Stimulated activated naive B cell treated with anti-CD40 and anti-IgM and Interleukin-4, amounts not matched to agents 10 μg/mL and 1 μg/mL and 100 μg/mL, for 72 hours (primary cell): ENCODE results near the gene PABPC1L.
A peak's percentile ranks its signal among the peaks of the same experiment; 100 is the strongest.

ENCODE experiments used
- ATAC-seq, 2 donors: fragments of 150-1000 bp; cut with Tn5 transposase; replicated peaks; 2 replicates each; pipeline ENCODE4 v1.10.0; 2021; ENCODE audit warnings: moderate library complexity in 1 of 2
- DNase-seq: peaks from one replicate; pipeline ENCODE4 v3.0.0; 2021
- H3K27ac Mint-ChIP-seq: one replicate; pipeline ENCODE4 v1.8.0; 2022; ENCODE audit warnings: mild to moderate bottlenecking, mixed read lengths
- H3K27me3 Mint-ChIP-seq, 2 donors: one replicate each; pipeline ENCODE4 v1.8.0; 2022; ENCODE audit warnings: mixed read lengths in 2 of 2
- H3K36me3 Mint-ChIP-seq, 2 donors: one replicate each; pipeline ENCODE4 v1.8.0; 2022; ENCODE audit warnings: mixed read lengths in 2 of 2, mild to moderate bottlenecking in 1 of 2
- H3K4me1 Mint-ChIP-seq, 2 donors: one replicate each; pipeline ENCODE4 v1.8.0; 2022; ENCODE audit warnings: mixed read lengths in 2 of 2, mild to moderate bottlenecking in 1 of 2
- H3K4me3 Mint-ChIP-seq, 2 donors: one replicate each; pipeline ENCODE4 v1.8.0; 2022; ENCODE audit warnings: mild to moderate bottlenecking in 2 of 2, mixed read lengths in 2 of 2, moderate library complexity in 1 of 2
- H3K9me3 Mint-ChIP-seq, 2 donors: one replicate each; pipeline ENCODE4 v1.8.0; 2022; ENCODE audit warnings: mixed read lengths in 2 of 2, mild to moderate bottlenecking in 1 of 2

Gene PABPC1L

GRCh38 chr20:44914924-44915323, 5.1 kb downstream of the PABPC1L start:
- peaks cover 14 to 24% of the 10 kb centered on the region in 2 donors for H3K4me1 Mint-ChIP-seq
- no peaks in the 10 kb centered on the region for H3K27me3 Mint-ChIP-seq
- H3K27ac Mint-ChIP-seq = no peak overlapping the region
- H3K9me3 Mint-ChIP-seq = no peaks in the 10 kb centered on the region
- ATAC-seq = no peak
- H3K36me3 Mint-ChIP-seq = peaks cover 25 to 38% of the 10 kb centered on the region in 2 donors
- H3K4me3 Mint-ChIP-seq = no peak overlapping the region
- no peak for DNase-seq

- no peak for DNase-seq
- Mint-ChIP-seq H3K36me3 (peaks cover 25 to 42% of the 10 kb centered on the region in 2 donors), H3K4me3 (no peak overlapping the region), H3K9me3 (no peaks in the 10 kb centered on the region), H3K4me1 (peaks cover 2 to 10% of the 10 kb centered on the region in 2 donors), H3K27me3 (no peaks in the 10 kb centered on the region), H3K27ac (no peak overlapping the region)
- no peak for ATAC-seq
These were observed 6.7 kb downstream of the PABPC1L start for GRCh38 chr20:44916586-44916985.

- ATAC-seq (no peak), DNase-seq (no peak)
- H3K4me3 Mint-ChIP-seq = no peak overlapping the region
- peaks cover 2 to 8% of the 10 kb centered on the region in 2 donors for H3K4me1 Mint-ChIP-seq
- H3K27me3 Mint-ChIP-seq = no peaks in the 10 kb centered on the region
- H3K27ac Mint-ChIP-seq = no peak overlapping the region
- peaks cover 25 to 42% of the 10 kb centered on the region in 2 donors for H3K36me3 Mint-ChIP-seq
- no peaks in the 10 kb centered on the region for H3K9me3 Mint-ChIP-seq
These were observed 7.5 kb downstream of the PABPC1L start for GRCh38 chr20:44917399-44917798.

- DNase-seq = no peak
- peaks cover 24 to 43% of the 10 kb centered on the region in 2 donors for H3K36me3 Mint-ChIP-seq
- no peak for ATAC-seq
- H3K4me3 Mint-ChIP-seq = no peak overlapping the region
- peaks cover 2 to 8% of the 10 kb centered on the region in 2 donors for H3K4me1 Mint-ChIP-seq
- H3K9me3 Mint-ChIP-seq = no peaks in the 10 kb centered on the region
- no peaks in the 10 kb centered on the region for H3K27me3 Mint-ChIP-seq
- H3K27ac Mint-ChIP-seq = no peak overlapping the region
These were observed 8.5 kb downstream of the PABPC1L start for GRCh38 chr20:44918342-44918741.

GRCh38 chr20:44918761-44919160, 8.9 kb downstream of the PABPC1L start:
- H3K4me3 Mint-ChIP-seq = no peak overlapping the region
- no peaks in the 10 kb centered on the region for H3K27me3 Mint-ChIP-seq
- H3K36me3 Mint-ChIP-seq = peaks cover 24 to 45% of the 10 kb centered on the region in 2 donors
- peaks cover 2 to 8% of the 10 kb centered on the region in 2 donors for H3K4me1 Mint-ChIP-seq
- ATAC-seq = no peak
- H3K9me3 Mint-ChIP-seq = no peaks in the 10 kb centered on the region
- no peak for DNase-seq
- H3K27ac Mint-ChIP-seq = no peak overlapping the region

GRCh38 chr20:44921447-44921846, 11.6 kb downstream of the PABPC1L start:
- Mint-ChIP-seq H3K4me1 (peaks cover 0 to 2% of the 10 kb centered on the region in 2 donors), H3K36me3 (peaks cover 36 to 52% of the 10 kb centered on the region in 2 donors), H3K27me3 (no peaks in the 10 kb centered on the region), H3K4me3 (no peak overlapping the region), H3K27ac (no peak overlapping the region), H3K9me3 (no peaks in the 10 kb centered on the region)
- no peak for ATAC-seq
- DNase-seq = no peak

GRCh38 chr20:44924541-44924940, 14.7 kb downstream of the PABPC1L start:
- H3K9me3 Mint-ChIP-seq = no peaks in the 10 kb centered on the region
- no peak for DNase-seq

GRCh38 chr20:44928595-44928994, 18.7 kb downstream of the PABPC1L start:
- DNase-seq = no peak
- Mint-ChIP-seq H3K27ac (no peak overlapping the region), H3K4me3 (no peak overlapping the region), H3K27me3 (no peaks in the 10 kb centered on the region), H3K4me1 (no peaks in the 10 kb centered on the region), H3K36me3 (peaks cover 35 to 48% of the 10 kb centered on the region in 2 donors), H3K9me3 (no peaks in the 10 kb centered on the region)
- no peak for ATAC-seq

More at GRCh38 chr20:44924541-44924940, 14.7 kb downstream of the PABPC1L start:
- ATAC-seq = no peak
- Mint-ChIP-seq H3K4me1 (no peaks in the 10 kb centered on the region), H3K4me3 (no peak overlapping the region), H3K27ac (no peak overlapping the region), H3K36me3 (peaks cover 30 to 38% of the 10 kb centered on the region in 2 donors), H3K27me3 (no peaks in the 10 kb centered on the region)

GRCh38 chr20:44930517-44931168, 20.8 kb downstream of the PABPC1L start:
- Mint-ChIP-seq H3K4me1 (no peaks in the 10 kb centered on the region), H3K36me3 (peaks cover 25 to 47% of the 10 kb centered on the region in 2 donors), H3K27ac (no peak overlapping the region), H3K4me3 (no peak overlapping the region), H3K27me3 (no peaks in the 10 kb centered on the region), H3K9me3 (no peaks in the 10 kb centered on the region)
- DNase-seq (no peak), ATAC-seq (no peak)

- Mint-ChIP-seq H3K27me3 (no peaks in the 10 kb centered on the region), H3K36me3 (peaks cover 29 to 55% of the 10 kb centered on the region in 2 donors), H3K9me3 (no peaks in the 10 kb centered on the region), H3K4me3 (no peak overlapping the region), H3K4me1 (no peaks in the 10 kb centered on the region), H3K27ac (no peak overlapping the region)
- ATAC-seq (no peak), DNase-seq (no peak)
These were observed 22.1 kb downstream of the PABPC1L start for GRCh38 chr20:44931911-44932310.

GRCh38 chr20:44932916-44933315, 23.1 kb downstream of the PABPC1L start:
- no peak for DNase-seq
- H3K27me3 Mint-ChIP-seq = no peaks in the 10 kb centered on the region
- ATAC-seq = no peak
- H3K4me1 Mint-ChIP-seq = no peaks in the 10 kb centered on the region
- H3K27ac Mint-ChIP-seq = no peak overlapping the region
- H3K9me3 Mint-ChIP-seq = no peaks in the 10 kb centered on the region
- H3K4me3 Mint-ChIP-seq = no peak overlapping the region
- peaks cover 29 to 64% of the 10 kb centered on the region in 2 donors for H3K36me3 Mint-ChIP-seq

- Mint-ChIP-seq H3K27ac (peak overlapping the region; percentile 43), H3K4me1 (peaks cover 0 to 2% of the 10 kb centered on the region in 2 donors), H3K27me3 (no peaks in the 10 kb centered on the region), H3K36me3 (peaks cover 40 to 64% of the 10 kb centered on the region in 2 donors), H3K9me3 (no peaks in the 10 kb centered on the region), H3K4me3 (no peak overlapping the region)
- no peak for DNase-seq
- no peak for ATAC-seq
These were observed 26.6 kb downstream of the PABPC1L start for GRCh38 chr20:44936510-44936909.

GRCh38 chr20:44938637-44939036, 28.8 kb downstream of the PABPC1L start:
- Mint-ChIP-seq H3K4me1 (peaks cover 0 to 2% of the 10 kb centered on the region in 2 donors), H3K36me3 (peaks cover 43 to 67% of the 10 kb centered on the region in 2 donors), H3K27ac (peak overlapping the region; percentile 56), H3K27me3 (no peaks in the 10 kb centered on the region), H3K4me3 (no peak overlapping the region), H3K9me3 (no peaks in the 10 kb centered on the region)
- no peak for DNase-seq
- no peak for ATAC-seq

GRCh38 chr20:44941120-44941691, 31.3 kb downstream of the PABPC1L start:
- H3K4me3 Mint-ChIP-seq = no peak overlapping the region
- ATAC-seq = no peak

More at GRCh38 chr20:44941120-44941691, 31.3 kb downstream of the PABPC1L start:
- no peak for DNase-seq
- peak overlapping the region; percentile 32 for H3K27ac Mint-ChIP-seq
- H3K27me3 Mint-ChIP-seq = no peaks in the 10 kb centered on the region
- H3K4me1 Mint-ChIP-seq = peaks cover 0 to 2% of the 10 kb centered on the region in 2 donors
- H3K9me3 Mint-ChIP-seq = no peaks in the 10 kb centered on the region
- H3K36me3 Mint-ChIP-seq = peaks cover 58 to 69% of the 10 kb centered on the region in 2 donors
